Measurements from ENCODE around the gene MCEMP1. TPM values are rescaled to one million over a fixed set of nuclear protein-coding genes. Genes with fewer than 3 reads are reported as not detected.

The MCEMP1 gene
- total RNA-seq, 1 donor from 2014 or later, result not detected

GRCh38 chr19:7679771-7680605, 3.1 kb downstream of the MCEMP1 start:
- peaks cover 5% of the 10 kb centered on the region for H3K36me3 Mint-ChIP-seq (ENCODE audit: low read depth)
- no peaks in the 10 kb centered on the region for H3K9me3 Mint-ChIP-seq (ENCODE audit: low read depth)
- H3K4me1 Mint-ChIP-seq (ENCODE audit: low read depth), result peaks cover 11% of the 10 kb centered on the region
- no peak overlapping the region for H3K27ac Mint-ChIP-seq (ENCODE audit: unreplicated experiment)
- peak overlapping the region; percentile 48 for H3K4me3 Mint-ChIP-seq (ENCODE audit: unreplicated experiment)
- no peak for DNase-seq (ENCODE audit: low spot score)
- TF ChIP-seq, protein P1, sequence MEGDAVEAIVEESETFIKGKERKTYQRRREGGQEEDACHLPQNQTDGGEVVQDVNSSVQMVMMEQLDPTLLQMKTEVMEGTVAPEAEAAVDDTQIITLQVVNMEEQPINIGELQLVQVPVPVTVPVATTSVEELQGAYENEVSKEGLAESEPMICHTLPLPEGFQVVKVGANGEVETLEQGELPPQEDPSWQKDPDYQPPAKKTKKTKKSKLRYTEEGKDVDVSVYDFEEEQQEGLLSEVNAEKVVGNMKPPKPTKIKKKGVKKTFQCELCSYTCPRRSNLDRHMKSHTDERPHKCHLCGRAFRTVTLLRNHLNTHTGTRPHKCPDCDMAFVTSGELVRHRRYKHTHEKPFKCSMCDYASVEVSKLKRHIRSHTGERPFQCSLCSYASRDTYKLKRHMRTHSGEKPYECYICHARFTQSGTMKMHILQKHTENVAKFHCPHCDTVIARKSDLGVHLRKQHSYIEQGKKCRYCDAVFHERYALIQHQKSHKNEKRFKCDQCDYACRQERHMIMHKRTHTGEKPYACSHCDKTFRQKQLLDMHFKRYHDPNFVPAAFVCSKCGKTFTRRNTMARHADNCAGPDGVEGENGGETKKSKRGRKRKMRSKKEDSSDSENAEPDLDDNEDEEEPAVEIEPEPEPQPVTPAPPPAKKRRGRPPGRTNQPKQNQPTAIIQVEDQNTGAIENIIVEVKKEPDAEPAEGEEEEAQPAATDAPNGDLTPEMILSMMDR (IDR thresholded peaks at IDR 0.05), result no peak
- peaks cover 24% of the 10 kb centered on the region for H3K27me3 Mint-ChIP-seq (ENCODE audit: low read depth)

DNA sequence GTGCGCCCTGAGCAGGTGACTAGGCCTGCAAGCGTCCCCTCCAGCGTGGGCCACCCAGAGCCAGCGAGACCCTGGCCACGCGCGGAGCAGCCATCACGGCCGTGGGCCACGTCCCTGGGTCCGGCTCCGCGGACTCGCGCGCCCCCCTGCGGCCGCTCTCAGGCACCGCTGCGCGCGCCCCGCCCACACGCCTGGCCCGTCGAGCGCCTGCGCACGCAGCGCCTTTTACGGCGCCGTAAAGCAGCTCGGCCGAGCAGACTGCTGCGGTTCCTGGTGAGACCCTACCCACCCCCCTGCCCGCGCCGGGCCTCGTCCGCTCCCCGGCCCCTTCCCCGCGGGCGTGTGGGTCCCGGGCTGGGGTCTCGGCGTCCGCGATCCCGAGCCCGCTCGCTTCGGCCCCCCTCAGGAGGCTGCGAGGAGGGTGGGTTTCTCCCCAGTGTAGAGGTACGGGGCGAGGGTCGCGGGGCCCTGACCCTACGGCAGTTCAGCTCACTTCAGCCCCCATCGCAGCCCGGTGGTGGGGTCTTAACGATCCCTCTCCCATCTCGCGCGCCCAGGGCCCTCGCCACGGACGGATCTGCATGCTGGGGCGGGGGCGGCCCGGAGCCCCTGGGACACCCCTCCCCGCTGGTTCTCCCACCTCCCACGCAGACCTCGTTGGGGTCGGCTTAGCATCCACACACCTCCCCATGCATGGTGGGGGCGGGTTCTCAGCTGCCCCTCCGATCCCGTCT, 3.9 kb downstream of the MCEMP1 start, which contains the start of gene TRAPPC5:
Gene TRAPPC5, plus strand, starts transcription at position 228 of the 734 bp plus-strand sequence. CDS start 1,421 bp downstream, outside the sequence.
- no peak for DNase-seq (ENCODE audit: low spot score)
- peak within 1 kb of the TSS; percentile 17 for H3K27ac Mint-ChIP-seq (ENCODE audit: unreplicated experiment)
- peaks cover 7% of the 10 kb centered on the region for H3K36me3 Mint-ChIP-seq (ENCODE audit: low read depth)
- H3K27me3 Mint-ChIP-seq (ENCODE audit: low read depth), result peaks cover 24% of the 10 kb centered on the region
- no peaks in the 10 kb centered on the region for H3K9me3 Mint-ChIP-seq (ENCODE audit: low read depth)
- peak within 1 kb of the TSS; percentile 88 for H3K4me3 Mint-ChIP-seq (ENCODE audit: unreplicated experiment)
- TF ChIP-seq, protein P1 (IDR thresholded peaks at IDR 0.05), result peak; percentile 97
- peaks cover 14% of the 10 kb centered on the region for H3K4me1 Mint-ChIP-seq (ENCODE audit: low read depth)

GRCh38 chr19:7681340-7682174, 4.7 kb downstream of the MCEMP1 start:
- Mint-ChIP-seq H3K27me3 (ENCODE audit: low read depth) (peaks cover 21% of the 10 kb centered on the region), H3K36me3 (ENCODE audit: low read depth) (peaks cover 7% of the 10 kb centered on the region), H3K9me3 (ENCODE audit: low read depth) (no peaks in the 10 kb centered on the region), H3K27ac (ENCODE audit: unreplicated experiment) (peak overlapping the region; percentile 22), H3K4me3 (ENCODE audit: unreplicated experiment) (peak overlapping the region; percentile 88), H3K4me1 (ENCODE audit: low read depth) (peaks cover 14% of the 10 kb centered on the region)
- TF ChIP-seq, protein P1 (IDR thresholded peaks at IDR 0.05), result peak; percentile 74
- no peak for DNase-seq (ENCODE audit: low spot score)

DNA sequence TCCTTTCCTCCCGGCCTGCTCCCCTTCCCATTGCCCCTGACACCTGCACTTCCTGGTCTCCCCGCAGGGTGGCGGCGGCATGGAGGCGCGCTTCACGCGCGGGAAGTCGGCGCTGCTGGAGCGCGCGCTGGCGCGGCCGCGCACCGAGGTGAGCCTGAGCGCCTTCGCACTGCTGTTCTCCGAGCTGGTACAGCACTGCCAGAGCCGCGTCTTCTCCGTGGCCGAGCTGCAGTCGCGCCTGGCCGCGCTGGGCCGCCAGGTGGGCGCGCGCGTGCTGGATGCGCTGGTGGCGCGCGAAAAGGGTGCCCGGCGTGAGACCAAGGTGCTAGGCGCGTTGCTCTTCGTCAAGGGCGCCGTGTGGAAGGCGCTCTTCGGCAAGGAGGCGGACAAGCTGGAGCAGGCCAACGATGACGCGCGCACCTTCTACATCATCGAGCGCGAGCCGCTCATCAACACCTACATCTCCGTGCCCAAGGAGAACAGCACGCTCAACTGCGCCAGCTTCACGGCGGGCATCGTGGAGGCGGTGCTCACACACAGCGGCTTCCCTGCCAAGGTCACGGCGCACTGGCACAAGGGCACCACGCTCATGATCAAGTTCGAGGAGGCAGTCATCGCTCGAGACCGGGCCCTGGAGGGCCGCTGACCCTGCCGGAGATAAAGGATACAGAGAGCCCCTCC, 5.4 kb downstream of the MCEMP1 start:
- Mint-ChIP-seq H3K27ac (ENCODE audit: unreplicated experiment) (no peak overlapping the region), H3K4me1 (ENCODE audit: low read depth) (peaks cover 14% of the 10 kb centered on the region), H3K27me3 (ENCODE audit: low read depth) (peaks cover 15% of the 10 kb centered on the region)

More for the DNA sequence above, 5.4 kb downstream of the MCEMP1 start:
- TF ChIP-seq, protein P1 (IDR thresholded peaks at IDR 0.05), result no peak
- no peak for DNase-seq (ENCODE audit: low spot score)
- Mint-ChIP-seq H3K4me3 (ENCODE audit: unreplicated experiment) (peak overlapping the region; percentile 88), H3K36me3 (ENCODE audit: low read depth) (peaks cover 7% of the 10 kb centered on the region), H3K9me3 (ENCODE audit: low read depth) (no peaks in the 10 kb centered on the region)

Measured in chondrocyte (in vitro differentiated cells).